OCI-LY7 (cell line): ENCODE data around the gene TRIO.

Experiments
- EZH2phosphoT487 ChIP-seq: fragments of 200-600 bp; sonication (generic); IDR thresholded peaks from 2 replicates; pipeline ENCODE4 v1.6.1; 2018; ENCODE audit warnings: low read depth, borderline replicate concordance, mild to moderate bottlenecking, mixed run types, antibody characterized with exemption, low read length, moderate library complexity, mixed read lengths
- TF ChIP-seq, protein P1 (sequence below): fragments of 200-600 bp; sonication (generic); conservative IDR thresholded peaks from 2 replicates; pipeline ENCODE4 v1.5.1; 2014; ENCODE audit warnings: mild to moderate bottlenecking, antibody characterized with exemption, low read length, moderate library complexity, mixed read lengths

DNA sequence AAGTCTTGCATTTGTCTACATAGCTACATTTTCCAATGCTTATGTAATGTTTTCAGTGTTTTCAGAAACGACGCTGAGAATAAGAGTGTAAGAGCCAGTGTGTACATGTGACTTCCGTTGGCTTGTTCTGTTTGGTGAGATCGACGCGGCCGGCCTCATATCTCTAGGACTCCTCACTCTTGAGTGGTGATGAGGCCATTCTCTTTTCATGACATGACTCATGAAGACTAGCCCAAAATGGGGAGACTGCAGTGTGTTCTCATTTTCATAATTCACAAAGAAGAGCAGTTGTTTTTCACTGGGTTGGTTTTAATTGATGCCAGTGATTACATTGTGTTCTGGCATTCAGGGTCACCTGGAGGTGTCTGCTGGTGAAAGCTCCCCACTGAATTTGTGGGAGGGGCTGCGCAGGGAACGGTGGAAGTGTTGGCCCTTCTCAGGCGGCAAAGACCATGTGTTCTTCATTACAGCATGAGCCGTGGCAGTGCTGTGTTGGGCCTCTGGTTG is 306.9 kb downstream of the TRIO start:
- TF ChIP-seq, protein P1, sequence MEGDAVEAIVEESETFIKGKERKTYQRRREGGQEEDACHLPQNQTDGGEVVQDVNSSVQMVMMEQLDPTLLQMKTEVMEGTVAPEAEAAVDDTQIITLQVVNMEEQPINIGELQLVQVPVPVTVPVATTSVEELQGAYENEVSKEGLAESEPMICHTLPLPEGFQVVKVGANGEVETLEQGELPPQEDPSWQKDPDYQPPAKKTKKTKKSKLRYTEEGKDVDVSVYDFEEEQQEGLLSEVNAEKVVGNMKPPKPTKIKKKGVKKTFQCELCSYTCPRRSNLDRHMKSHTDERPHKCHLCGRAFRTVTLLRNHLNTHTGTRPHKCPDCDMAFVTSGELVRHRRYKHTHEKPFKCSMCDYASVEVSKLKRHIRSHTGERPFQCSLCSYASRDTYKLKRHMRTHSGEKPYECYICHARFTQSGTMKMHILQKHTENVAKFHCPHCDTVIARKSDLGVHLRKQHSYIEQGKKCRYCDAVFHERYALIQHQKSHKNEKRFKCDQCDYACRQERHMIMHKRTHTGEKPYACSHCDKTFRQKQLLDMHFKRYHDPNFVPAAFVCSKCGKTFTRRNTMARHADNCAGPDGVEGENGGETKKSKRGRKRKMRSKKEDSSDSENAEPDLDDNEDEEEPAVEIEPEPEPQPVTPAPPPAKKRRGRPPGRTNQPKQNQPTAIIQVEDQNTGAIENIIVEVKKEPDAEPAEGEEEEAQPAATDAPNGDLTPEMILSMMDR = no peak
- no peak for TF ChIP-seq EZH2phosphoT487
